ENCODE results near the gene KIF2A. TPM values are rescaled to one million over a fixed set of nuclear protein-coding genes. Genes with fewer than 3 reads are reported as not detected.

The KIF2A gene
- total RNA-seq, 3 donors from 2014 or later, result 50.8 to 57.4 (median 51.7) TPM

DNA sequence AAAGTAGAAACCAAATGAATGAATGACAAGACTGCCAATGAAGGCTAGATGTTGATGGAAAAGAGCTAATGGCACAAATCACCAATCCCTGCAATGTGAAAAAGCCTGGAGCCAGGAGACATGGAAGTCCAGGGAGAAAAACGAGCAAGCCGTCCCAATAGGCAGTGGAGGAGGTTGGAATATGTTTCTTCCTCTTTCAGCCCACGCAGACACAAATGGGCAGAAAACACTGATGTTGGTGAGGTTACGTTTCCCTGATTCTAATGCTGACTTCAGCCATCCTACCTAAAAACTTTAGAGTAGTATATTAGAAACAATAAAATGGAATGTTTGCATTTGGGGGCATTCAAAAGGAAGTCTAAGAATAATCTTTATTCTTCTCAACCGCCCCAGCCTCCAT is 23.9 kb upstream of the KIF2A start:
- Histone ChIP-seq H3K27ac (no peak overlapping the region), H3K9me3 (no peaks in the 10 kb centered on the region), H3K4me1 (no peaks in the 10 kb centered on the region), H3K4me3 (no peak overlapping the region), H3K36me3 (no peaks in the 10 kb centered on the region), H3K27me3 (no peaks in the 10 kb centered on the region)
- DNase-seq (ENCODE audit: low spot score in 2 of 2), result no peak
- intact Hi-C loops (cut with DNase I; ENCODE audit: low total_unique reads), result no loop called here
- TF ChIP-seq POLR2A (IDR thresholded peaks at IDR 0.05) (no peak), CTCF (IDR thresholded peaks at IDR 0.05) (no peak), POLR2AphosphoS5 (IDR thresholded peaks at IDR 0.05) (no peak)

DNA sequence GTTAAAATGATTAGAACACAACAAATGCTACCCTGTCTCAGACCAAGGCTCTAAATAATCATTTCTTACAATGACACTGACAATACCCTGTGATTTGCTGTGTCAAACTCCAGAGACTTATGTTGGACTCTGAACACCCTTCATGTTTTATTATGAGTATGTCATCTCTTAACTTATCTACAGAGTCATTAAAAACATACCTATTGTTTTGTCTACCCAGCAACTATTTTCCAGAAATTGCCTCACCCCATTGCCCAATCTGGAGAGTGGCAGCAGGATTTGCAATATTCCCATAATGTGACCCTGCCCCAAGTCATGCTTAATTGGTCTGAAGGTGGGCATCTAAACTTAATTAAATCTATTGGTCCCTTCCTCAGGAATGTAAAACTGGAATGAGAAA is 23.0 kb upstream of the KIF2A start:
- intact Hi-C loops (cut with DNase I; ENCODE audit: low total_unique reads), result no loop called here
- Histone ChIP-seq H3K27me3 (no peaks in the 10 kb centered on the region), H3K27ac (no peak overlapping the region), H3K4me1 (no peaks in the 10 kb centered on the region), H3K36me3 (no peaks in the 10 kb centered on the region), H3K4me3 (no peak overlapping the region), H3K9me3 (no peaks in the 10 kb centered on the region)
- TF ChIP-seq POLR2A (IDR thresholded peaks at IDR 0.05) (no peak), CTCF (IDR thresholded peaks at IDR 0.05) (no peak), POLR2AphosphoS5 (IDR thresholded peaks at IDR 0.05) (no peak)
- DNase-seq (ENCODE audit: low spot score in 2 of 2), result no peak

DNA sequence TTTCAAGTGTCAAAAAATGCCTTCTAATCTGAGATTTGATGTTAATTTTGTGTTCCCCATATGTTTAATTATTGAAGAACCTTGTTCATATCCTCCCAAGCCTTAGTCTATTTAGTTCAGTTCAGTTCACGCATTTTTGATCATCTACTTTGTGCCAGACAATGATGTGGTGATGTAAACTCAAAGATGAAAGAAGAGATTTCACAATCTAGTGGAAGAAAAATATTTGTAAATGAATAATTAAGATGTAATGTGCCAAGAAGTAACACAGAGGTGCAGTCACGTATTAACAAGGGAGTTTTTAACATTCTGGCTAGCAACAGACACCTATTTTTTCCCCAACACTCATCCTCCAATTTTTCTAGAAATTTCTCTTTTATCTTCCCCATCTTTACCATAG is 22.1 kb upstream of the KIF2A start:
- intact Hi-C loops (cut with DNase I; ENCODE audit: low total_unique reads), result no loop called here
- no peak overlapping the region for H3K4me3 ChIP-seq
- no peaks in the 10 kb centered on the region for H3K27me3 ChIP-seq
- no peaks in the 10 kb centered on the region for H3K4me1 ChIP-seq
- no peak for TF ChIP-seq POLR2A (IDR thresholded peaks at IDR 0.05)
- no peak for TF ChIP-seq POLR2AphosphoS5 (IDR thresholded peaks at IDR 0.05)
- TF ChIP-seq CTCF (IDR thresholded peaks at IDR 0.05), result no peak
- no peak for DNase-seq (ENCODE audit: low spot score in 2 of 2)
- H3K36me3 ChIP-seq, result no peaks in the 10 kb centered on the region
- H3K9me3 ChIP-seq, result no peaks in the 10 kb centered on the region
- no peak overlapping the region for H3K27ac ChIP-seq

GRCh38 chr5:62284946-62285891 is 20.8 kb upstream of the KIF2A start:
- no peaks in the 10 kb centered on the region for H3K4me1 ChIP-seq
- H3K36me3 ChIP-seq, result no peaks in the 10 kb centered on the region
- TF ChIP-seq POLR2AphosphoS5 (IDR thresholded peaks at IDR 0.05), result no peak
- no peak for TF ChIP-seq CTCF (IDR thresholded peaks at IDR 0.05)
- TF ChIP-seq POLR2A (IDR thresholded peaks at IDR 0.05), result no peak
- no peak overlapping the region for H3K4me3 ChIP-seq
- no peaks in the 10 kb centered on the region for H3K27me3 ChIP-seq
- no peak for DNase-seq (ENCODE audit: low spot score in 2 of 2)
- H3K27ac ChIP-seq, result no peak overlapping the region
- intact Hi-C loops (cut with DNase I; ENCODE audit: low total_unique reads), result no loop called here
- H3K9me3 ChIP-seq, result no peaks in the 10 kb centered on the region

DNA sequence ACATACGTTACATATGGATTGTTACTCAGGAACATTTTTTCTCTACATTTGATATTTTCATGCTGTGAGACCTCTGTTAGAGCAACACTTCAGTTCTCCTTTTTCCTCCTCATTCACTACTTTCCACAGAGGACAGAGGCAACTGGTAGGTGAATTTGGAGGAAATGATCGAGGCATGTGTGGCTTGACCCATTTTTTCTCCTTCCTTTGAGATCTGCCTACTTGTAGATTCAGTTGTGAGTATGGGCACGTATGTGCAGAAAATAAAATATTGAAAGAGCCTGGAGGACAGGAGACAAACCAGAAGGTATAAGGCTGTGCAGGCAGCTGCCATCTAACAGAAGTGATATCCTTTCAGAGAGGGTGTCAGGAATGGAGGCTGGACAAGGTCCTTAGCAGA is 19.2 kb upstream of the KIF2A start:
- H3K36me3 ChIP-seq, result no peaks in the 10 kb centered on the region
- H3K27ac ChIP-seq, result no peak overlapping the region
- no peak for DNase-seq (ENCODE audit: low spot score in 2 of 2)
- no peak overlapping the region for H3K4me3 ChIP-seq
- H3K9me3 ChIP-seq, result no peaks in the 10 kb centered on the region
- TF ChIP-seq POLR2AphosphoS5 (IDR thresholded peaks at IDR 0.05) (no peak), CTCF (IDR thresholded peaks at IDR 0.05) (no peak), POLR2A (IDR thresholded peaks at IDR 0.05) (no peak)
- H3K27me3 ChIP-seq, result no peaks in the 10 kb centered on the region
- no peaks in the 10 kb centered on the region for H3K4me1 ChIP-seq
- intact Hi-C loops (cut with DNase I; ENCODE audit: low total_unique reads), result no loop called here

Data from breast epithelium (tissue), 4 donors.